Left ventricle myocardium inferior (tissue), 1 donor: Measurements from ENCODE around the gene USP44. TPM values are rescaled to one million over a fixed set of nuclear protein-coding genes. Genes with fewer than 3 reads are reported as not detected.

Experiments used
- DNase-seq: peaks from one replicate; pipeline ENCODE4 v3.0.0-alpha.2; 2020
- H3K27ac ChIP-seq: fragments of 200-600 bp; replicated peaks from 2 replicates; pipeline ENCODE4 v1.8.0; 2021
- H3K27me3 ChIP-seq: fragments of 200-600 bp; 2 replicates; pipeline ENCODE4 v1.8.0; 2021; ENCODE audit warnings: low read depth
- H3K36me3 ChIP-seq: fragments of 200-600 bp; 2 replicates; pipeline ENCODE4 v1.8.0; 2021
- H3K4me1 ChIP-seq: fragments of 200-600 bp; 2 replicates; pipeline ENCODE4 v1.8.0; 2021
- H3K4me3 ChIP-seq: fragments of 200-600 bp; 2 replicates; pipeline ENCODE4 v1.8.0; 2021; ENCODE audit warnings: mild to moderate bottlenecking, moderate library complexity
- H3K9me3 ChIP-seq: fragments of 200-600 bp; replicated peaks from 2 replicates; pipeline ENCODE4 v1.8.0; 2021
- CTCF ChIP-seq: fragments of 200-600 bp; IDR thresholded peaks from 2 replicates; pipeline ENCODE4 v1.8.0; 2021; ENCODE audit warnings: antibody characterized with exemption, mild to moderate bottlenecking, borderline replicate concordance
- intact Hi-C: fragments of 100-400 bp; cut with micrococcal nuclease; formaldehyde crosslinking; loops from one replicate; pipeline ENCODE4 v1.11.0; 2022
- total RNA-seq: library from RNA; stranded (reverse); fragmentation: NEBNext Ultra II Directional; extraction: Animal tissue kit (Norgen Biotek cat#: 25700); gene quantifications from one replicate; pipeline ENCODE4 v1.2.1, GENCODE V29; 2021
- donor health status: DM: no; HTN: yes; CAD: no; lungs with severe emphysema.

Gene USP44
- total RNA-seq, 1 donor from 2014 or later: 0.80 TPM

GRCh38 chr12:95553197-95553943 is 2.1 kb upstream of the USP44 start:
- H3K9me3 ChIP-seq: peaks cover 7% of the 10 kb centered on the region
- peaks cover 9% of the 10 kb centered on the region for H3K4me1 ChIP-seq
- no peak for DNase-seq
- no peaks in the 10 kb centered on the region for H3K36me3 ChIP-seq
- no peak for TF ChIP-seq CTCF
- intact Hi-C loops: no loop called here
- H3K4me3 ChIP-seq: no peak overlapping the region
- H3K27me3 ChIP-seq: peaks cover 9% of the 10 kb centered on the region
- H3K27ac ChIP-seq: no peak overlapping the region

GRCh38 chr12:95551913-95552516 is 739 bp upstream of the USP44 start:
- no peak for TF ChIP-seq CTCF
- DNase-seq: no peak
- H3K9me3 ChIP-seq: peaks cover 7% of the 10 kb centered on the region

GRCh38 chr12:95549392-95550084 is 1.7 kb downstream of the USP44 start:
- intact Hi-C loops: no loop called here
- peaks cover 14% of the 10 kb centered on the region for H3K27me3 ChIP-seq
- DNase-seq: no peak
- peaks cover 7% of the 10 kb centered on the region for H3K9me3 ChIP-seq
- no peak for TF ChIP-seq CTCF
- peak overlapping the region; percentile 92 for H3K4me3 ChIP-seq
- no peaks in the 10 kb centered on the region for H3K36me3 ChIP-seq
- peaks cover 19% of the 10 kb centered on the region for H3K4me1 ChIP-seq
- H3K27ac ChIP-seq: no peak overlapping the region

More at GRCh38 chr12:95551913-95552516, 739 bp upstream of the USP44 start:
- H3K27me3 ChIP-seq: peaks cover 14% of the 10 kb centered on the region
- intact Hi-C loops: no loop called here
- peaks cover 19% of the 10 kb centered on the region for H3K4me1 ChIP-seq
- H3K36me3 ChIP-seq: no peaks in the 10 kb centered on the region
- no peak overlapping the region for H3K4me3 ChIP-seq
- H3K27ac ChIP-seq: no peak overlapping the region

GRCh38 chr12:95548539-95549391 is 2.5 kb downstream of the USP44 start:
- peak; percentile 64 for DNase-seq
- Histone ChIP-seq H3K9me3 (peaks cover 7% of the 10 kb centered on the region), H3K36me3 (no peaks in the 10 kb centered on the region), H3K4me3 (peak overlapping the region; percentile 92), H3K4me1 (peaks cover 19% of the 10 kb centered on the region), H3K27me3 (peaks cover 14% of the 10 kb centered on the region), H3K27ac (peak overlapping the region; percentile 64)
- intact Hi-C loops: no loop called here
- no peak for TF ChIP-seq CTCF

- Histone ChIP-seq H3K36me3 (no peaks in the 10 kb centered on the region), H3K9me3 (peaks cover 7% of the 10 kb centered on the region), H3K27ac (peak overlapping the region; percentile 64), H3K4me1 (peaks cover 19% of the 10 kb centered on the region), H3K27me3 (peaks cover 14% of the 10 kb centered on the region), H3K4me3 (peak overlapping the region; percentile 92)
- no peak for TF ChIP-seq CTCF
- intact Hi-C loops: no loop called here
- DNase-seq: peak; percentile 18
These were observed 3.2 kb downstream of the USP44 start for GRCh38 chr12:95548056-95548538.
